K562 (cell line): ENCODE measurements around the gene HNRNPCL1.
"Not testable (repeated sequence)": the region's sequence is repeated elsewhere in the genome, so short reads cannot be mapped to it uniquely, and the experiment has no call there.

Experiments
- CTCF ChIP-seq, 3 experiments: IDR thresholded peaks in 2 of 3; conservative IDR thresholded peaks in 1 of 3; 2 replicates each; pipeline ENCODE4 v1.5.1; 2011 to 2012; ENCODE audit warnings: low read length in 3 of 3, mild to moderate bottlenecking in 3 of 3, control low read depth in 2 of 3, improper control_type of control experiment in 1 of 3, inconsistent platforms in 1 of 3, low read depth in 1 of 3, mixed read lengths in 1 of 3, moderate library complexity in 1 of 3; ENCODE audit not compliant: insufficient read depth in 2 of 3
- E4F1 ChIP-seq: fragments of 250-450 bp; sonication (Bioruptor Pico); IDR thresholded peaks from 2 replicates; pipeline ENCODE4 v1.5.0; 2021; ENCODE audit warnings: mild to moderate bottlenecking, borderline replicate concordance
- FOXM1 ChIP-seq, 2 experiments: fragments of 450-650 bp in 1 of 2; sonication (generic) in 1 of 2; formaldehyde crosslinking in 1 of 2; IDR thresholded peaks; 2 replicates each; pipeline versions ENCODE4 v1.6.1 to v1.9.0; 2017 to 2022; ENCODE audit warnings: low read depth in 2 of 2, mild to moderate bottlenecking in 2 of 2, missing genetic modification reagents in 1 of 2, moderate library complexity in 1 of 2
- KAT8 ChIP-seq: fragments of 450-650 bp; IDR thresholded peaks from 2 replicates; pipeline ENCODE4 v1.6.1; 2016; ENCODE audit warnings: low read depth, mild to moderate bottlenecking
- MCM2 ChIP-seq: fragments of 450-650 bp; IDR thresholded peaks from 2 replicates; pipeline ENCODE4 v1.6.1; 2017; ENCODE audit warnings: low read depth, mild to moderate bottlenecking
- MIER1 ChIP-seq: fragments of 450-650 bp; IDR thresholded peaks from 2 replicates; pipeline ENCODE4 v1.6.1; 2016; ENCODE audit warnings: antibody characterized with exemption, mild to moderate bottlenecking, low read depth
- RBM39 ChIP-seq: fragments of 200-400 bp; formaldehyde crosslinking; optimal IDR thresholded peaks from 2 replicates; pipeline ENCODE3; 2018; ENCODE audit warnings: low read depth, low read length
- SNRNP70 ChIP-seq: fragments of 200-400 bp; formaldehyde crosslinking; optimal IDR thresholded peaks from 2 replicates; pipeline ENCODE3; 2017; ENCODE audit warnings: low read depth, low read length
- ZBTB11 ChIP-seq, 3 experiments: fragments of 200-800 bp in 1 of 3; fragments of 250-450 bp in 1 of 3; fragments of 450-650 bp in 1 of 3; sonication (Bioruptor Pico) in 1 of 3; sonication (Bioruptor generic) in 1 of 3; formaldehyde crosslinking in 1 of 3; IDR thresholded peaks; 2 replicates each; pipeline versions ENCODE4 v1.6.1 to v1.8.0; 2016 to 2022; ENCODE audit warnings: mild to moderate bottlenecking in 2 of 3, missing genetic modification characterization in 2 of 3, missing compliant biosample characterization in 1 of 3, moderate library complexity in 1 of 3
- ZNF274 ChIP-seq: IDR thresholded peaks from 2 replicates; pipeline ENCODE4 v1.6.1; 2011; ENCODE audit warnings: low read depth, mild to moderate bottlenecking, low read length, moderate library complexity, borderline replicate concordance

- TF ChIP-seq KAT8; SNRNP70; CTCF (IDR thresholded peaks at IDR 0.05 in 2 of 3, conservative IDR thresholded peaks at IDR 0.05 in 1 of 3; ENCODE audit: insufficient read depth in 2 of 3, low read depth in 1 of 3, low read length in 3 of 3); ZNF274; MCM2; RBM39; E4F1 (CRISPR knock-in tag); MIER1; ZBTB11 (CRISPR knock-in tag; IDR thresholded peaks at IDR 0.05); FOXM1 (IDR thresholded peaks at IDR 0.05; ENCODE audit: low read depth); FOXM1 (CRISPR knock-in tag; IDR thresholded peaks at IDR 0.05; ENCODE audit: low read depth): not testable (repeated sequence)
Observed at GRCh38 chr1:12819061-12819460, 29.5 kb downstream of the HNRNPCL1 start.
